HG02571 (cell line): ENCODE measurements around the gene FAHD2B.
"Not testable (repeated sequence)": the region's sequence is repeated elsewhere in the genome, so short reads cannot be mapped to it uniquely, and the experiment has no call there.

ENCODE experiments used
- ATAC-seq: cut with Tn5 transposase; IDR thresholded peaks from one replicate; pipeline ENCODE4 v1.9.1; 2021; ENCODE audit warnings: mild to moderate bottlenecking, moderate library complexity; ENCODE audit not compliant: unreplicated experiment

FAHD2B gene

GRCh38 chr2:97094772-97095611 is at the start of gene FAHD2B:
Gene FAHD2B (minus strand): TSS chr2:97094882. CDS start chr2:97091706, 3,176 bp downstream.
- ATAC-seq = peak; percentile 79

GRCh38 chr2:97144016-97144415 is 49.3 kb upstream of the FAHD2B start:
- not testable (repeated sequence) for ATAC-seq

GRCh38 chr2:97129090-97129489 is 34.4 kb upstream of the FAHD2B start:
- not testable (repeated sequence) for ATAC-seq

- not testable (repeated sequence) for ATAC-seq
Observed at GRCh38 chr2:97113882-97114255, 19.2 kb upstream of the FAHD2B start.

- ATAC-seq = peak; percentile 92
Observed at GRCh38 chr2:97113050-97113881, 18.6 kb upstream of the FAHD2B start, which contains the start of gene ANKRD36. Gene ANKRD36 (plus strand): TSS chr2:97113153. CDS start chr2:97113740, 587 bp downstream.

- ATAC-seq = peak; percentile 46
Observed at GRCh38 chr2:97112320-97113049, 17.8 kb upstream of the FAHD2B start.

GRCh38 chr2:97111246-97111645 is 16.6 kb upstream of the FAHD2B start:
- not testable (repeated sequence) for ATAC-seq

GRCh38 chr2:97106878-97107277 is 12.2 kb upstream of the FAHD2B start:
- ATAC-seq = not testable (repeated sequence)

GRCh38 chr2:97098786-97099372 is 4.2 kb upstream of the FAHD2B start:
- ATAC-seq = not testable (repeated sequence)

- no peak for ATAC-seq
Observed at GRCh38 chr2:97095661-97096060, 979 bp upstream of the FAHD2B start.

- ATAC-seq = peak; percentile 36
Observed at GRCh38 chr2:97093983-97094771, 505 bp downstream of the FAHD2B start.

GRCh38 chr2:97092946-97093345 is 1.7 kb downstream of the FAHD2B start:
- ATAC-seq = not testable (repeated sequence)

- not testable (repeated sequence) for ATAC-seq
Observed at GRCh38 chr2:97088706-97089105, 6.0 kb downstream of the FAHD2B start.

GRCh38 chr2:97085093-97085492 is 9.6 kb downstream of the FAHD2B start:
- not testable (repeated sequence) for ATAC-seq

- not testable (repeated sequence) for ATAC-seq
Observed at GRCh38 chr2:97083516-97083915, 11.2 kb downstream of the FAHD2B start.

GRCh38 chr2:97082206-97082605 is 12.5 kb downstream of the FAHD2B start:
- ATAC-seq = not testable (repeated sequence)

GRCh38 chr2:97080855-97081254 is 13.8 kb downstream of the FAHD2B start:
- not testable (repeated sequence) for ATAC-seq

- ATAC-seq = not testable (repeated sequence)
Observed at GRCh38 chr2:97077213-97077612, 17.5 kb downstream of the FAHD2B start.

- not testable (repeated sequence) for ATAC-seq
Observed at GRCh38 chr2:97070915-97071314, 23.8 kb downstream of the FAHD2B start.

- not testable (repeated sequence) for ATAC-seq
Observed at GRCh38 chr2:97068722-97069121, 26.0 kb downstream of the FAHD2B start.
